WTC11 (cell line): Measurements from ENCODE around the gene METTL1.

Experiments used
- CTCF ChIP-seq: fragments of 200-600 bp; IDR thresholded peaks from 2 replicates; pipeline ENCODE4 v1.8.0; 2022; ENCODE audit warnings: antibody characterized with exemption
- E2F1 ChIP-seq: sonication (generic); formaldehyde crosslinking; IDR thresholded peaks from 2 replicates; pipeline ENCODE4 v1.8.0; 2022; ENCODE audit warnings: mild to moderate bottlenecking, missing genetic modification reagents
- NR1H2 ChIP-seq: sonication (generic); formaldehyde crosslinking; IDR thresholded peaks from 2 replicates; pipeline ENCODE4 v1.9.0; 2021; ENCODE audit warnings: mild to moderate bottlenecking, moderate library complexity, missing genetic modification reagents

GRCh38 chr12:57816855-57817151, 44.9 kb upstream of the METTL1 start:
- TF ChIP-seq CTCF (no peak), NR1H2 (CRISPR knock-in tag) (no peak), E2F1 (CRISPR knock-in tag) (no peak)
